Parathyroid adenoma (tissue), 2 donors: ENCODE results near the gene OR10A3.

Experiments
- H2AFZ ChIP-seq: fragments of 300-600 bp; sonication (generic); one replicate; pipeline ENCODE4 v1.7.0; 2017; ENCODE audit warnings: antibody characterized with exemption, mild to moderate bottlenecking
- H3K27ac ChIP-seq: fragments of 300-600 bp; sonication (generic); one replicate; pipeline ENCODE4 v1.7.0; 2017
- H3K27me3 ChIP-seq: fragments of 300-600 bp; sonication (generic); one replicate; pipeline ENCODE4 v1.7.0; 2017; ENCODE audit warnings: low read length; ENCODE audit not compliant: control insufficient read depth, insufficient read depth
- H3K36me3 ChIP-seq: fragments of 300-600 bp; sonication (generic); one replicate; pipeline ENCODE4 v1.7.0; 2017; ENCODE audit warnings: low read length; ENCODE audit not compliant: control insufficient read depth, insufficient read depth
- H3K4me1 ChIP-seq: fragments of 300-600 bp; sonication (generic); one replicate; pipeline ENCODE4 v1.7.0; 2017; ENCODE audit warnings: control low read depth
- H3K4me2 ChIP-seq: fragments of 300-600 bp; sonication (generic); one replicate; pipeline ENCODE4 v1.7.0; 2017; ENCODE audit warnings: low read length
- H3K4me3 ChIP-seq: fragments of 300-600 bp; sonication (generic); one replicate; pipeline ENCODE4 v1.7.0; 2017; ENCODE audit warnings: low read depth, low read length
- H3K79me2 ChIP-seq: fragments of 300-600 bp; sonication (generic); one replicate; pipeline ENCODE4 v1.7.0; 2017; ENCODE audit warnings: control low read depth
- H3K9ac ChIP-seq: fragments of 300-600 bp; sonication (generic); one replicate; pipeline ENCODE4 v1.7.0; 2017; ENCODE audit warnings: mild to moderate bottlenecking
- H3K9me3 ChIP-seq: fragments of 300-600 bp; sonication (generic); one replicate; pipeline ENCODE4 v1.7.0; 2017; ENCODE audit warnings: low read length; ENCODE audit not compliant: control insufficient read depth
- CTCF ChIP-seq: fragments of 300-600 bp; sonication (generic); IDR thresholded peaks from one replicate; pipeline ENCODE4 v1.7.0; 2017; ENCODE audit warnings: antibody characterized with exemption, mild to moderate bottlenecking
- donor health status: primary hyperparathyroidism.

OR10A3 gene

GRCh38 chr11:7969756-7970646, 28.5 kb upstream of the OR10A3 start:
- Histone ChIP-seq H3K9ac (no peak overlapping the region), H3K27me3 (no peaks in the 10 kb centered on the region), H3K9me3 (no peaks in the 10 kb centered on the region), H3K27ac (no peak overlapping the region), H3K4me2 (no peak overlapping the region), H3K36me3 (no peaks in the 10 kb centered on the region), H3K4me1 (no peaks in the 10 kb centered on the region), H2AFZ (no peak overlapping the region), H3K4me3 (no peak overlapping the region), H3K79me2 (no peaks in the 10 kb centered on the region)
- no peak for TF ChIP-seq CTCF

- no peaks in the 10 kb centered on the region for H3K4me1 ChIP-seq
- no peak overlapping the region for H3K4me2 ChIP-seq
- H3K27me3 ChIP-seq: no peaks in the 10 kb centered on the region
- H3K27ac ChIP-seq: no peak overlapping the region
- no peak overlapping the region for H2AFZ ChIP-seq
- no peaks in the 10 kb centered on the region for H3K79me2 ChIP-seq
- H3K9me3 ChIP-seq: no peaks in the 10 kb centered on the region
- no peak overlapping the region for H3K4me3 ChIP-seq
- no peak for TF ChIP-seq CTCF
- no peaks in the 10 kb centered on the region for H3K36me3 ChIP-seq
- H3K9ac ChIP-seq: no peak overlapping the region
These were observed 27.2 kb upstream of the OR10A3 start for GRCh38 chr11:7968686-7969085.

- no peak overlapping the region for H3K27ac ChIP-seq
- no peaks in the 10 kb centered on the region for H3K27me3 ChIP-seq
- H3K9me3 ChIP-seq: no peaks in the 10 kb centered on the region
- no peaks in the 10 kb centered on the region for H3K36me3 ChIP-seq
- no peak overlapping the region for H3K4me2 ChIP-seq
- no peak overlapping the region for H3K4me3 ChIP-seq
- H3K79me2 ChIP-seq: no peaks in the 10 kb centered on the region
- TF ChIP-seq CTCF: no peak
- no peak overlapping the region for H2AFZ ChIP-seq
- H3K4me1 ChIP-seq: no peaks in the 10 kb centered on the region
- H3K9ac ChIP-seq: no peak overlapping the region
These were observed 26.3 kb upstream of the OR10A3 start for GRCh38 chr11:7967826-7968225.

GRCh38 chr11:7967097-7967496, 25.6 kb upstream of the OR10A3 start:
- Histone ChIP-seq H3K27me3 (no peaks in the 10 kb centered on the region), H3K4me2 (no peak overlapping the region), H3K4me1 (no peaks in the 10 kb centered on the region), H3K9me3 (no peaks in the 10 kb centered on the region), H3K9ac (no peak overlapping the region), H3K27ac (no peak overlapping the region), H3K79me2 (no peaks in the 10 kb centered on the region), H3K4me3 (no peak overlapping the region), H3K36me3 (no peaks in the 10 kb centered on the region), H2AFZ (no peak overlapping the region)
- TF ChIP-seq CTCF: no peak

- Histone ChIP-seq H2AFZ (no peak within 1 kb of the TSS), H3K9me3 (no peaks in the 10 kb centered on the region), H3K4me1 (no peaks in the 10 kb centered on the region), H3K4me3 (no peak within 1 kb of the TSS), H3K9ac (no peak within 1 kb of the TSS), H3K27ac (no peak within 1 kb of the TSS), H3K36me3 (no peaks in the 10 kb centered on the region), H3K4me2 (no peak within 1 kb of the TSS), H3K79me2 (no peaks in the 10 kb centered on the region), H3K27me3 (no peaks in the 10 kb centered on the region)
- TF ChIP-seq CTCF: no peak
These were observed 23.9 kb upstream of the OR10A3 start, which contains the start of gene NLRP10 for GRCh38 chr11:7965386-7965785. Gene NLRP10, minus strand, starts transcription at chr11:7965447. Its CDS starts 1,952 bp downstream, at chr11:7963495.
